Myocyte (in vitro differentiated cells): Measurements from ENCODE around the gene MAP2K1. TPM values are rescaled to one million over a fixed set of nuclear protein-coding genes. Genes with fewer than 3 reads are reported as not detected.
A peak's percentile ranks its signal among the peaks of the same experiment; 100 is the strongest.
"Not testable (repeated sequence)": the region's sequence is repeated elsewhere in the genome, so short reads cannot be mapped to it uniquely, and the experiment has no call there.

Experiments used
- DNase-seq: peaks from one replicate; pipeline ENCODE4 v3.0.0-alpha.2; 2012; ENCODE audit warnings: low read depth
- microRNA-seq: library from miRNA; unstranded; fragments of <30 nt; microRNA quantifications from one replicate; pipeline ENCODE4, GENCODE V29; 2016
- total RNA-seq: library from RNA; depleted of rRNA; stranded (reverse); fragments of >200 nt; gene quantifications from 2 replicates; pipeline ENCODE4 v1.2.3, GENCODE V29; 2014

MAP2K1 gene
- total RNA-seq, 1 donor from 2014 or later = 86.7 TPM

GRCh38 chr15:66503041-66503648 is 116.4 kb downstream of the MAP2K1 start:
- DNase-seq = not testable (repeated sequence)

- no peak for DNase-seq
Measured at GRCh38 chr15:66503780-66504562, 117.3 kb downstream of the MAP2K1 start.

- peak; percentile 86 for DNase-seq
Measured at GRCh38 chr15:66504563-66505429, 118.1 kb downstream of the MAP2K1 start, which contains the start of the genes RPL4 and ZWILCH. TSS of gene RPL4 (minus strand) at chr15:66504855. CDS start at chr15:66504790, 65 bp downstream. TSS of gene ZWILCH (plus strand) at chr15:66505326. CDS start at chr15:66505339, 13 bp downstream.

- no peak for DNase-seq
Measured at GRCh38 chr15:66505430-66505811, 118.7 kb downstream of the MAP2K1 start.

GRCh38 chr15:66505818-66506217 is 119.1 kb downstream of the MAP2K1 start:
- no peak for DNase-seq

- no peak for DNase-seq
Measured at GRCh38 chr15:66508293-66508883, 121.7 kb downstream of the MAP2K1 start.

GRCh38 chr15:66514586-66514985 is 127.9 kb downstream of the MAP2K1 start:
- DNase-seq = no peak

GRCh38 chr15:66515901-66516322 is 129.2 kb downstream of the MAP2K1 start:
- no peak for DNase-seq

- DNase-seq = no peak
Measured at GRCh38 chr15:66523926-66524325, 137.2 kb downstream of the MAP2K1 start.

GRCh38 chr15:66524838-66525237 is 138.1 kb downstream of the MAP2K1 start:
- no peak for DNase-seq

GRCh38 chr15:66535056-66535455 is 148.3 kb downstream of the MAP2K1 start:
- no peak for DNase-seq

Small RNA genes lying within 50 kb of the gene (microRNA-seq; reads per million reads assigned to microRNA genes)
- not detected for gene MIR4512

Other genes with a start within 250 kb of the MAP2K1 start
- gene MEGF11, start 133.2 kb upstream of the MAP2K1 start, total RNA-seq = not detected in 2 replicates
- gene DIS3L, start 93.3 kb upstream of the MAP2K1 start, total RNA-seq = 27.3 and 28.5 TPM in 2 replicates
- 6.3 and 7.8 TPM in 2 replicates for gene TIPIN, start 30.2 kb upstream of the MAP2K1 start, total RNA-seq
- 31.9 and 38.6 TPM in 2 replicates for gene SNAPC5, start 110.8 kb downstream of the MAP2K1 start, total RNA-seq
- 3,422 and 5,715 TPM in 2 replicates for gene RPL4, start 117.9 kb downstream of the MAP2K1 start, total RNA-seq
- gene ZWILCH, start 118.4 kb downstream of the MAP2K1 start, total RNA-seq = 8.7 and 10.6 TPM in 2 replicates
- 0.13 TPM in 1 of 2 replicates, not detected in the other for gene LCTL, start 179.1 kb downstream of the MAP2K1 start, total RNA-seq